ENCODE measurements around the gene TULP1. TPM values are rescaled to one million over a fixed set of nuclear protein-coding genes. Genes with fewer than 3 reads are reported as not detected.

TULP1 gene
- total and polyA plus RNA-seq, 2 of the 4 experiments (the other 2 are of a cell fraction): not detected

DNA sequence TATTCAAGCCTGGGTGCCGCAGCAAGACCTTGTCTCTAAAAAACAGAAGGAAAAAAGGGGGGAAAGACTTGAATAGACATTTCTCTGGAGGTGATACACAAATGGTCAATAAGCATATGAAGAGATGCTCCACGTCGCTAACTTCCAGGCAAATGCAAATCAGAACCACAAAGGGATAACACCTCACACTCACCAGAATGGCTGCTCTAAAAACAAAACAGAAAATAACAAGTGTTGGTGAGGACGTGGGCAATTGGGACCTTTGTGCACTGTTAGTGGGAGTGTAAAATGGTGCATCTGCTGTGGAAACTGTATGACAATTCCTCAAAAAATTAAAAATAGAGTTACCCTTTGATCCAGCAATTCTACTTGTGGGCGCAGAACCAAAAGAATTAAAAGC, 48.4 kb upstream of the TULP1 start:
- no peak overlapping the region for H3K56ac ChIP-seq (ENCODE audit: extremely low read depth, insufficient read depth, low read length)
- no peaks in the 10 kb centered on the region for H4K20me1 ChIP-seq (ENCODE audit: insufficient read depth, low read length)
- dilution Hi-C loops (cut with HindIII; ENCODE audit: low sequenced_read_pairs, unreplicated experiment): no loop called here
- intact Hi-C loops (cut with micrococcal nuclease): no loop called here
- TF ChIP-seq FOS (IDR thresholded peaks at IDR 0.05; ENCODE audit: low read depth, low read length) (no peak), RFX5 (IDR thresholded peaks at IDR 0.05; ENCODE audit: low read depth, low read length) (no peak), MXI1 (IDR thresholded peaks at IDR 0.05; ENCODE audit: borderline replicate concordance, low read depth, low read length) (no peak), RAD21 (IDR thresholded peaks at IDR 0.05; ENCODE audit: low read length) (no peak), SMC3 (IDR thresholded peaks at IDR 0.05; ENCODE audit: low read depth, low read length) (no peak), MAZ (IDR thresholded peaks at IDR 0.05; ENCODE audit: borderline replicate concordance, low read depth, low read length) (no peak), POLR2A (IDR thresholded peaks at IDR 0.05; ENCODE audit: low read depth, low read length) (no peak), BHLHE40 (IDR thresholded peaks at IDR 0.05; ENCODE audit: low read depth, low read length) (no peak), CHD1 (IDR thresholded peaks at IDR 0.05; ENCODE audit: low read depth, low read length) (no peak), RCOR1 (IDR thresholded peaks at IDR 0.05; ENCODE audit: insufficient replicate concordance, low read length) (no peak), NFE2L2 (IDR thresholded peaks at IDR 0.05; ENCODE audit: low read depth, low read length) (no peak), CTCF (conservative IDR thresholded peaks at IDR 0.05; ENCODE audit: low read depth, low read length) (no peak), MAFK (IDR thresholded peaks at IDR 0.05; ENCODE audit: low read depth, low read length) (no peak), CEBPB (IDR thresholded peaks at IDR 0.05; ENCODE audit: low read depth, low read length) (no peak)
- TF ChIP-seq, protein P1, sequence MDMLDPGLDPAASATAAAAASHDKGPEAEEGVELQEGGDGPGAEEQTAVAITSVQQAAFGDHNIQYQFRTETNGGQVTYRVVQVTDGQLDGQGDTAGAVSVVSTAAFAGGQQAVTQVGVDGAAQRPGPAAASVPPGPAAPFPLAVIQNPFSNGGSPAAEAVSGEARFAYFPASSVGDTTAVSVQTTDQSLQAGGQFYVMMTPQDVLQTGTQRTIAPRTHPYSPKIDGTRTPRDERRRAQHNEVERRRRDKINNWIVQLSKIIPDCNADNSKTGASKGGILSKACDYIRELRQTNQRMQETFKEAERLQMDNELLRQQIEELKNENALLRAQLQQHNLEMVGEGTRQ (IDR thresholded peaks at IDR 0.05; ENCODE audit: low read depth, low read length): no peak
- TF ChIP-seq, protein P2, sequence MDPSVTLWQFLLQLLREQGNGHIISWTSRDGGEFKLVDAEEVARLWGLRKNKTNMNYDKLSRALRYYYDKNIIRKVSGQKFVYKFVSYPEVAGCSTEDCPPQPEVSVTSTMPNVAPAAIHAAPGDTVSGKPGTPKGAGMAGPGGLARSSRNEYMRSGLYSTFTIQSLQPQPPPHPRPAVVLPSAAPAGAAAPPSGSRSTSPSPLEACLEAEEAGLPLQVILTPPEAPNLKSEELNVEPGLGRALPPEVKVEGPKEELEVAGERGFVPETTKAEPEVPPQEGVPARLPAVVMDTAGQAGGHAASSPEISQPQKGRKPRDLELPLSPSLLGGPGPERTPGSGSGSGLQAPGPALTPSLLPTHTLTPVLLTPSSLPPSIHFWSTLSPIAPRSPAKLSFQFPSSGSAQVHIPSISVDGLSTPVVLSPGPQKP (IDR thresholded peaks at IDR 0.05; ENCODE audit: borderline replicate concordance, low read depth, low read length): no peak
- ChIA-PET POLR2A (ENCODE audit: unreplicated experiment) (no interaction called here), CTCF (interaction anchor here (0.5 to 1.3 kb wide), 2 partner anchors 9 to 861 kb away, joined by 5 to 7 read pairs; no protein-coding TSS in a partner anchor)
- no peaks in the 10 kb centered on the region for H3K9me1 ChIP-seq (ENCODE audit: insufficient read depth, low read length)
- no peak overlapping the region for H3K18ac ChIP-seq (ENCODE audit: low read depth, low read length)
- H2BK20ac ChIP-seq (ENCODE audit: low read depth, low read length): no peak overlapping the region
- peaks cover 46% of the 10 kb centered on the region for H3K27me3 ChIP-seq (ENCODE audit: control insufficient read depth, insufficient read depth, low read length)
- no peak overlapping the region for H3K27ac ChIP-seq (ENCODE audit: insufficient read depth, low read length)
- no peak overlapping the region for H4K91ac ChIP-seq (ENCODE audit: insufficient read depth, low read depth, low read length)
- ATAC-seq (ENCODE audit: low read depth): no peak
- H2AK5ac ChIP-seq (ENCODE audit: low read depth, low read length): no peak overlapping the region
- H3K79me1 ChIP-seq (ENCODE audit: low read depth in 1 of 2, low read length in 2 of 2): no peaks in the 10 kb centered on the region
- H3K4me1 ChIP-seq (ENCODE audit: control insufficient read depth, insufficient read depth, low read length): no peaks in the 10 kb centered on the region
- BruUV-seq (replicated peaks): no TSS peak
- no peaks in the 10 kb centered on the region for H3K36me3 ChIP-seq (ENCODE audit: control insufficient read depth, insufficient read depth, low read length)
- no peak overlapping the region for H3K4me2 ChIP-seq (ENCODE audit: low read depth, low read length)
- no peak overlapping the region for H3K9ac ChIP-seq (ENCODE audit: low read depth, low read length)
- H2AK9ac ChIP-seq (replicated peaks; ENCODE audit: low read depth, low read length, poor library complexity): no peak overlapping the region
- H2BK15ac ChIP-seq (ENCODE audit: low read depth, low read length): no peak overlapping the region
- H3K23ac ChIP-seq (ENCODE audit: low read depth, low read length): no peak overlapping the region
- H3K4me3 ChIP-seq (ENCODE audit: insufficient read depth, low read depth, low read length): no peak overlapping the region
- no peak overlapping the region for H2BK120ac ChIP-seq (ENCODE audit: low read depth, low read length)
- H2AFZ ChIP-seq (replicated peaks; ENCODE audit: low read length, poor library complexity): no peak overlapping the region
- DNase-seq: no peak
- no peaks in the 10 kb centered on the region for H3K9me3 ChIP-seq (ENCODE audit: control insufficient read depth, insufficient read depth, low read length)
- H4K8ac ChIP-seq (ENCODE audit: low read depth in 2 of 2, low read length in 2 of 2): no peak overlapping the region
- H4K5ac ChIP-seq (ENCODE audit: low read depth, low read length): no peak overlapping the region
- no peak overlapping the region for H3K4ac ChIP-seq (ENCODE audit: low read depth, low read length)
- H3K14ac ChIP-seq (replicated peaks; ENCODE audit: low read depth, low read length): no peak overlapping the region
- in situ Hi-C loops (cut with MboI; ENCODE audit: low sequenced_read_pairs): no loop called here
- WGBS, 2 experiments (ENCODE audit: extremely low coverage in 2 of 2, insufficient read length in 1 of 2): no CpG with 5 or more reads among the region's 5 CpGs
- H2BK5ac ChIP-seq (ENCODE audit: low read depth, low read length, poor library complexity, severe bottlenecking): no peak overlapping the region

All from IMR-90 (cell line).